Stimulated activated effector memory CD8-positive, alpha-beta T cell treated with anti-CD3 and anti-CD28 coated beads, Interleukin-12 subunit alpha, Interleukin-12 subunit beta, amount 100 ng/mL, for 72 hours (primary cell): Measurements from ENCODE around the gene TVP23C.
"Not testable (repeated sequence)": the region's sequence is repeated elsewhere in the genome, so short reads cannot be mapped to it uniquely, and the experiment has no call there.

ENCODE experiments used
- ATAC-seq: fragments of 150-1000 bp; cut with Tn5 transposase; 2 replicates; pipeline ENCODE4 v1.10.0; 2021
- DNase-seq, 2 donors: peaks; one replicate each; pipeline ENCODE4 v3.0.0; 2021 to 2022; ENCODE audit warnings: low spot score in 2 of 2
- H3K27ac Mint-ChIP-seq: one replicate; pipeline ENCODE4 v1.8.0; 2022; ENCODE audit warnings: mild to moderate bottlenecking, mixed read lengths
- H3K36me3 Mint-ChIP-seq: one replicate; pipeline ENCODE4 v1.8.0; 2022; ENCODE audit warnings: mild to moderate bottlenecking, mixed read lengths
- H3K4me1 Mint-ChIP-seq: one replicate; pipeline ENCODE4 v1.8.0; 2022; ENCODE audit warnings: mixed read lengths
- H3K4me3 Mint-ChIP-seq: one replicate; pipeline ENCODE4 v1.8.0; 2022; ENCODE audit warnings: mild to moderate bottlenecking, mixed read lengths
- H3K9me3 Mint-ChIP-seq: one replicate; pipeline ENCODE4 v1.8.0; 2022; ENCODE audit warnings: mixed read lengths

Gene TVP23C

GRCh38 chr17:15552932-15553331, 10.4 kb downstream of the TVP23C start:
- not testable (repeated sequence) for H3K4me3 Mint-ChIP-seq, DNase-seq, H3K9me3 Mint-ChIP-seq, H3K27ac Mint-ChIP-seq
- peak; percentile 26 for ATAC-seq
- Mint-ChIP-seq H3K4me1 (peaks cover 16% of the 10 kb centered on the region), H3K36me3 (peaks cover 34% of the 10 kb centered on the region)

- ATAC-seq, H3K4me3 Mint-ChIP-seq, H3K9me3 Mint-ChIP-seq, H3K27ac Mint-ChIP-seq, DNase-seq, H3K4me1 Mint-ChIP-seq: not testable (repeated sequence)
- peaks cover 40% of the 10 kb centered on the region for H3K36me3 Mint-ChIP-seq
These were observed 13.7 kb downstream of the TVP23C start for GRCh38 chr17:15549552-15549951.

- not testable (repeated sequence) for DNase-seq, H3K4me3 Mint-ChIP-seq, ATAC-seq, H3K4me1 Mint-ChIP-seq, H3K9me3 Mint-ChIP-seq, H3K27ac Mint-ChIP-seq
- H3K36me3 Mint-ChIP-seq, result peaks cover 51% of the 10 kb centered on the region
These were observed 16.7 kb downstream of the TVP23C start for GRCh38 chr17:15546604-15547003.

- not testable (repeated sequence) for H3K4me3 Mint-ChIP-seq, ATAC-seq, H3K27ac Mint-ChIP-seq, DNase-seq, H3K4me1 Mint-ChIP-seq, H3K9me3 Mint-ChIP-seq
- H3K36me3 Mint-ChIP-seq, result peaks cover 64% of the 10 kb centered on the region
These were observed 22.7 kb downstream of the TVP23C start for GRCh38 chr17:15540371-15541219.

GRCh38 chr17:15533122-15533521, 30.2 kb downstream of the TVP23C start:
- H3K9me3 Mint-ChIP-seq, ATAC-seq, H3K27ac Mint-ChIP-seq, H3K4me1 Mint-ChIP-seq, DNase-seq, H3K4me3 Mint-ChIP-seq: not testable (repeated sequence)
- peaks cover 17% of the 10 kb centered on the region for H3K36me3 Mint-ChIP-seq

- not testable (repeated sequence) for H3K4me3 Mint-ChIP-seq, H3K4me1 Mint-ChIP-seq, H3K36me3 Mint-ChIP-seq, DNase-seq, H3K9me3 Mint-ChIP-seq, H3K27ac Mint-ChIP-seq
- peak; percentile 46 for ATAC-seq
These were observed 36.7 kb downstream of the TVP23C start for GRCh38 chr17:15526292-15527218.

GRCh38 chr17:15524990-15525985, 38.0 kb downstream of the TVP23C start:
- not testable (repeated sequence) for DNase-seq, H3K27ac Mint-ChIP-seq, H3K9me3 Mint-ChIP-seq, H3K4me1 Mint-ChIP-seq, H3K36me3 Mint-ChIP-seq, ATAC-seq, H3K4me3 Mint-ChIP-seq

GRCh38 chr17:15516150-15516549, 47.1 kb downstream of the TVP23C start:
- DNase-seq (no peak), ATAC-seq (no peak)
- no peak overlapping the region for H3K27ac Mint-ChIP-seq
- H3K4me3 Mint-ChIP-seq, result no peak overlapping the region
- no peaks in the 10 kb centered on the region for H3K9me3 Mint-ChIP-seq
- H3K4me1 Mint-ChIP-seq, result peaks cover 15% of the 10 kb centered on the region
- peaks cover 9% of the 10 kb centered on the region for H3K36me3 Mint-ChIP-seq

- ATAC-seq, result no peak
- no peak for DNase-seq
- H3K4me3 Mint-ChIP-seq, result no peak overlapping the region
- H3K36me3 Mint-ChIP-seq, result peaks cover 16% of the 10 kb centered on the region
- peaks cover 15% of the 10 kb centered on the region for H3K4me1 Mint-ChIP-seq
- no peak overlapping the region for H3K27ac Mint-ChIP-seq
- H3K9me3 Mint-ChIP-seq, result no peaks in the 10 kb centered on the region
These were observed 48.8 kb downstream of the TVP23C start for GRCh38 chr17:15514469-15514868.

- Mint-ChIP-seq H3K4me3 (no peak overlapping the region), H3K9me3 (no peaks in the 10 kb centered on the region), H3K36me3 (peaks cover 16% of the 10 kb centered on the region), H3K4me1 (peaks cover 15% of the 10 kb centered on the region), H3K27ac (no peak overlapping the region)
- ATAC-seq (no peak), DNase-seq (no peak)
These were observed 49.3 kb downstream of the TVP23C start for GRCh38 chr17:15513856-15514459.

GRCh38 chr17:15513058-15513791, 50.1 kb downstream of the TVP23C start:
- no peaks in the 10 kb centered on the region for H3K9me3 Mint-ChIP-seq
- no peak overlapping the region for H3K27ac Mint-ChIP-seq
- no peak for DNase-seq
- H3K4me1 Mint-ChIP-seq, result peaks cover 15% of the 10 kb centered on the region
- peaks cover 16% of the 10 kb centered on the region for H3K36me3 Mint-ChIP-seq
- ATAC-seq, result no peak
- H3K4me3 Mint-ChIP-seq, result no peak overlapping the region

- peaks cover 16% of the 10 kb centered on the region for H3K36me3 Mint-ChIP-seq
- ATAC-seq (no peak), DNase-seq (no peak)
These were observed 51.1 kb downstream of the TVP23C start for GRCh38 chr17:15512071-15512709.

GRCh38 chr17:15511142-15511541, 52.1 kb downstream of the TVP23C start:
- H3K4me3 Mint-ChIP-seq, result no peak overlapping the region
- H3K4me1 Mint-ChIP-seq, result peaks cover 15% of the 10 kb centered on the region
- DNase-seq (no peak), ATAC-seq (no peak)
- peaks cover 16% of the 10 kb centered on the region for H3K36me3 Mint-ChIP-seq
- no peak overlapping the region for H3K27ac Mint-ChIP-seq
- no peaks in the 10 kb centered on the region for H3K9me3 Mint-ChIP-seq

More at GRCh38 chr17:15512071-15512709, 51.1 kb downstream of the TVP23C start:
- Mint-ChIP-seq H3K4me3 (no peak overlapping the region), H3K9me3 (no peaks in the 10 kb centered on the region), H3K4me1 (peaks cover 15% of the 10 kb centered on the region), H3K27ac (no peak overlapping the region)
